HepG2 (cell line): ENCODE data around the gene NDUFB7. TPM values are rescaled to one million over a fixed set of nuclear protein-coding genes. Genes with fewer than 3 reads are reported as not detected.

Source experiments
- CEBPG ChIP-seq: IDR thresholded peaks from 2 replicates; pipeline ENCODE4 v1.6.1; 2016
- DPF2 ChIP-seq: sonication (generic); formaldehyde crosslinking; IDR thresholded peaks from 2 replicates; pipeline ENCODE4 v1.4.0; 2020; ENCODE audit warnings: mild to moderate bottlenecking, low read depth, missing genetic modification reagents, borderline replicate concordance
- FOXA3 ChIP-seq: IDR thresholded peaks from 2 replicates; pipeline ENCODE4 v1.6.1; 2016; ENCODE audit warnings: missing genetic modification reagents, missing compliant biosample characterization
- GABPA ChIP-seq, 2 experiments: IDR thresholded peaks; 2 replicates each; pipeline ENCODE4 v1.6.1; 2011 to 2016; ENCODE audit warnings: low read depth in 2 of 2, low read length in 1 of 2, missing biosample characterization in 1 of 2, missing genetic modification characterization in 1 of 2
- HOXA7 ChIP-seq: sonication (generic); formaldehyde crosslinking; IDR thresholded peaks from 2 replicates; pipeline ENCODE4 v1.8.1; 2022; ENCODE audit warnings: mild to moderate bottlenecking, missing genetic modification reagents, moderate library complexity
- IRF1 ChIP-seq: sonication (generic); formaldehyde crosslinking; IDR thresholded peaks from 2 replicates; pipeline ENCODE4 v1.4.0; 2020; ENCODE audit warnings: low read depth, mild to moderate bottlenecking, missing genetic modification reagents
- JUND ChIP-seq: sonication (generic); formaldehyde crosslinking; IDR thresholded peaks from 2 replicates; pipeline ENCODE4 v1.8.0; 2022; ENCODE audit warnings: mild to moderate bottlenecking, missing genetic modification reagents
- KAT2B ChIP-seq: fragments of 150-350 bp; IDR thresholded peaks from 2 replicates; pipeline ENCODE4 v1.6.1; 2014; ENCODE audit warnings: low read depth, low read length, borderline replicate concordance
- MBD4 ChIP-seq: IDR thresholded peaks from 2 replicates; pipeline ENCODE4 v1.6.1; 2012; ENCODE audit warnings: low read length, inconsistent platforms, borderline replicate concordance
- PAF1 ChIP-seq: IDR thresholded peaks from 2 replicates; pipeline ENCODE4 v1.6.1; 2016; ENCODE audit warnings: missing genetic modification reagents, missing compliant biosample characterization
- RBFOX2 ChIP-seq: fragments of 200-400 bp; formaldehyde crosslinking; IDR thresholded peaks from 2 replicates; pipeline ENCODE4 v1.6.1; 2017; ENCODE audit warnings: low read depth, mild to moderate bottlenecking, low read length
- SIN3A ChIP-seq: IDR thresholded peaks from 2 replicates; pipeline ENCODE4 v1.6.1; 2011; ENCODE audit warnings: low read depth, mild to moderate bottlenecking, control low read depth, low read length, borderline replicate concordance
- SMAD9 ChIP-seq: sonication (generic); formaldehyde crosslinking; IDR thresholded peaks from 2 replicates; pipeline ENCODE4 v1.5.1; 2020; ENCODE audit warnings: mild to moderate bottlenecking, missing genetic modification reagents
- SOX5 ChIP-seq: IDR thresholded peaks from 2 replicates; pipeline ENCODE4 v1.6.1; 2016; ENCODE audit warnings: borderline replicate concordance
- SP1 ChIP-seq, 2 experiments: fragments of 450-650 bp in 1 of 2; sonication (generic) in 1 of 2; formaldehyde crosslinking in 1 of 2; IDR thresholded peaks; 2 replicates each; pipeline versions ENCODE4 v1.4.0 to v1.6.1; 2016 to 2020; ENCODE audit warnings: missing genetic modification reagents in 1 of 2
- SYNCRIP ChIP-seq: fragments of 200-400 bp; formaldehyde crosslinking; IDR thresholded peaks from 2 replicates; pipeline ENCODE4 v1.6.1; 2018; ENCODE audit warnings: mild to moderate bottlenecking, low read depth, low read length; ENCODE audit not compliant: insufficient read depth
- U2AF2 ChIP-seq: fragments of 200-400 bp; formaldehyde crosslinking; IDR thresholded peaks from 2 replicates; pipeline ENCODE4 v1.6.1; 2017; ENCODE audit warnings: low read depth, mild to moderate bottlenecking, low read length
- ZFP1 ChIP-seq: IDR thresholded peaks from 2 replicates; pipeline ENCODE4 v1.6.1; 2016
- ZFP82 ChIP-seq: sonication (generic); formaldehyde crosslinking; IDR thresholded peaks from 2 replicates; pipeline ENCODE4 v1.5.1; 2020; ENCODE audit warnings: mild to moderate bottlenecking, missing genetic modification reagents, borderline replicate concordance
- ZNF160 ChIP-seq: sonication (generic); formaldehyde crosslinking; IDR thresholded peaks from 2 replicates; pipeline ENCODE4 v1.8.0; 2022; ENCODE audit warnings: mild to moderate bottlenecking, inconsistent platforms, missing genetic modification reagents
- ZNF24 ChIP-seq: fragments of 450-650 bp; IDR thresholded peaks from 2 replicates; pipeline ENCODE4 v1.6.1; 2017; ENCODE audit warnings: antibody characterized with exemption, mild to moderate bottlenecking
- ZNF326 ChIP-seq: sonication (generic); formaldehyde crosslinking; IDR thresholded peaks from 2 replicates; pipeline ENCODE4 v1.4.0; 2020; ENCODE audit warnings: missing genetic modification reagents, borderline replicate concordance
- ZNF460 ChIP-seq: sonication (generic); formaldehyde crosslinking; IDR thresholded peaks from 2 replicates; pipeline ENCODE4 v1.5.1; 2020; ENCODE audit warnings: missing genetic modification reagents, mild to moderate bottlenecking, borderline replicate concordance
- ZNF468 ChIP-seq: sonication (generic); formaldehyde crosslinking; IDR thresholded peaks from 2 replicates; pipeline ENCODE4 v1.8.0; 2022; ENCODE audit warnings: mild to moderate bottlenecking, moderate library complexity, missing genetic modification reagents
- ZNF709 ChIP-seq: sonication (generic); formaldehyde crosslinking; IDR thresholded peaks from 2 replicates; pipeline ENCODE4 v1.5.0; 2020; ENCODE audit warnings: mild to moderate bottlenecking, missing genetic modification reagents
- ZSCAN25 ChIP-seq: sonication (generic); formaldehyde crosslinking; IDR thresholded peaks from 2 replicates; pipeline ENCODE4 v1.8.0; 2022; ENCODE audit warnings: mild to moderate bottlenecking, missing genetic modification reagents
- polyA plus RNA-seq, 8 experiments: library from polyadenylated mRNA; depleted of rRNA in 3 of 8; stranded (reverse) in 7 of 8; unstranded in 1 of 8; fragments of >200 nt; fragmentation: Illumina TruSeq in 4 of 8; extraction: Trizol in 4 of 8; gene quantifications; 2 replicates each; pipeline versions ENCODE4 v1.2.1 to v1.2.3, GENCODE V29; 2011 to 2016; ENCODE audit warnings: low read depth in 4 of 8, missing spikeins in 1 of 8, mixed read lengths in 1 of 8; ENCODE audit not compliant: insufficient read depth in 1 of 8
- total RNA-seq, 5 experiments: library from RNA; depleted of rRNA; stranded (reverse); fragments of >200 nt; fragmentation: Illumina TruSeq; extraction: Trizol; gene quantifications; 2 replicates each; pipeline ENCODE4 v1.2.3, GENCODE V29; 2016; ENCODE audit warnings: low read depth in 1 of 5
- TF ChIP-seq, protein P1 (sequence below): sonication (generic); formaldehyde crosslinking; IDR thresholded peaks from 2 replicates; pipeline ENCODE4 v1.5.0; 2020; ENCODE audit warnings: mild to moderate bottlenecking, missing genetic modification reagents

The NDUFB7 gene
- total and polyA plus RNA-seq, 2 of the 13 experiments (the other 11 are each of a cell fraction or from before 2014, with no cell fraction given) = 156 to 198 TPM

DNA sequence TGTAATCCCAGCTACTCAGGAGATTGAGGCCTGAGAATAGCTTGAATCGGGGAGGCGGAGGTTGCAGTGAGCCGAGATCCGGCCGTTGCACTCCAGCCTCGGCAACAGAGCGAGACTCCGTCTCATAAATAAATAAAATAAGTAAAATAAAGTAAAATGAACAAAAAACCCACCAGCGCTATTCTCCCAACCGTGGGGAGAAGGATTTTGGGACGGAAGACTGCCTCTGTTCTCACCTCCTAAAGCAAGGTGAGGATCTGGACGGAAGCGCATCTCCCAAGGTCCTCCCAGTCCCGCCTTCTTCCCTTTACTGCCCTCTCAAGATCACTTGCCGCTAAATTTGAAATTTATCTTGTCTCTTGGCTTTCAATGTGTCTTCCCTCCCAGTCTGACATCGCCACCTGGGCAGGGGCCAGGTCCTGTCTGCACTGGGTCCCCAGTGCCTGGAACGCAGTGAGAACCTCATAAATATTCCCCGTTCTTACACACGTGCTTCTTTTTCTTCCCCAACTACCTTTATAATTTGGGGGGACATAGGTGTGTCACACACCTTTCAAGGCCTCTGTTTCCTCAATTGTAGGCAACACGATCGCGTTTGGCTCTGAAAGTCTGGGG lies 52.5 kb downstream of the NDUFB7 start (continued):
- TF ChIP-seq PAF1 (CRISPR knock-in tag) (no peak), SMAD9 (CRISPR knock-in tag) (no peak), KAT2B (no peak), U2AF2 (no peak), ZNF24 (no peak), ZNF460 (CRISPR knock-in tag) (no peak), ZNF326 (no peak), ZFP82 (CRISPR knock-in tag) (no peak), ZNF468 (CRISPR knock-in tag) (no peak), SOX5 (no peak), IRF1 (CRISPR knock-in tag) (no peak), ZNF160 (CRISPR knock-in tag) (no peak), ZNF709 (CRISPR knock-in tag) (no peak), GABPA (IDR thresholded peaks at IDR 0.05; ENCODE audit: low read depth, low read length) (no peak), GABPA (CRISPR knock-in tag; IDR thresholded peaks at IDR 0.05; ENCODE audit: low read depth) (no peak), JUND (CRISPR knock-in tag) (no peak), HOXA7 (CRISPR knock-in tag) (no peak), ZFP1 (CRISPR knock-in tag) (no peak), SIN3A (no peak), SYNCRIP (no peak), MBD4 (peak; percentile 83), ZSCAN25 (CRISPR knock-in tag) (no peak), FOXA3 (CRISPR knock-in tag) (no peak), CEBPG (CRISPR knock-in tag) (no peak), DPF2 (CRISPR knock-in tag) (peak; percentile 4; the same call in 1 of the 2 replicates), RBFOX2 (no peak), SP1 (IDR thresholded peaks at IDR 0.05) (no peak), SP1 (CRISPR knock-in tag; IDR thresholded peaks at IDR 0.05) (0 out of 2 replicates have a peak, but pooled peaks have one; percentile 25)
- TF ChIP-seq, protein P1, sequence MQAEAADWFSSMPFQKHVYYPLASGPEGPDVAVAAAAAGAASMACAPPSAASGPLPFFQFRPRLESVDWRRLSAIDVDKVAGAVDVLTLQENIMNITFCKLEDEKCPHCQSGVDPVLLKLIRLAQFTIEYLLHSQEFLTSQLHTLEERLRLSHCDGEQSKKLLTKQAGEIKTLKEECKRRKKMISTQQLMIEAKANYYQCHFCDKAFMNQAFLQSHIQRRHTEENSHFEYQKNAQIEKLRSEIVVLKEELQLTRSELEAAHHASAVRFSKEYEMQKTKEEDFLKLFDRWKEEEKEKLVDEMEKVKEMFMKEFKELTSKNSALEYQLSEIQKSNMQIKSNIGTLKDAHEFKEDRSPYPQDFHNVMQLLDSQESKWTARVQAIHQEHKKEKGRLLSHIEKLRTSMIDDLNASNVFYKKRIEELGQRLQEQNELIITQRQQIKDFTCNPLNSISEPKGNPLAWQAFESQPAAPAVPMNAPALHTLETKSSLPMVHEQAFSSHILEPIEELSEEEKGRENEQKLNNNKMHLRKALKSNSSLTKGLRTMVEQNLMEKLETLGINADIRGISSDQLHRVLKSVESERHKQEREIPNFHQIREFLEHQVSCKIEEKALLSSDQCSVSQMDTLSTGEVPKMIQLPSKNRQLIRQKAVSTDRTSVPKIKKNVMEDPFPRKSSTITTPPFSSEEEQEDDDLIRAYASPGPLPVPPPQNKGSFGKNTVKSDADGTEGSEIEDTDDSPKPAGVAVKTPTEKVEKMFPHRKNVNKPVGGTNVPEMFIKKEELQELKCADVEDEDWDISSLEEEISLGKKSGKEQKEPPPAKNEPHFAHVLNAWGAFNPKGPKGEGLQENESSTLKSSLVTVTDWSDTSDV (CRISPR knock-in tag) = no peak
